Stimulated activated CD4-positive, alpha-beta T cell treated with anti-CD3 and anti-CD28 coated beads, Interleukin-1b, Interleukin-23, amount 100 ng/mL, for 24 hours (primary cell): ENCODE results near the gene RIC1.

Experiments used
- DNase-seq, 4 experiments: peaks; one replicate each; pipeline ENCODE4 v3.0.0-alpha.2; 2020; ENCODE audit warnings: low read depth in 4 of 4, low spot score in 1 of 4

RIC1 gene

DNA sequence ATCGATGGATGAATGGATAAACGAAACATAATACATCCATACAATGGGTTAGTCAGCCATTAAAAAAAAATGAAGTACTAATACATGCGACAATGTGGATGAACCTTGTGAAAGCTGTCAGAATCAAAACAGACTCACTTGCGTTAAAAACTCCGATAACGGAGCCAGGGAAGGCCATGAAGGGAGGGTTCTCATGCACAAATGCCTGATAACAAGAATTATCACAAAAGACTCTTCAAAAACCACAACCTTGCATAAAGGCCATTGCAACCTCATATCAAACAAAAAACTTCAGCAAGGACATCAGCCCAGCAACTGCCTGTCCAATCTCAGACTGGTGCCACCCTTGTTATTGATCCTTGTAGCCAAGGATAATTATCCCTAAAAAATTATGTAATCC is 190.3 kb downstream of the RIC1 start:
- no peak for DNase-seq

DNA sequence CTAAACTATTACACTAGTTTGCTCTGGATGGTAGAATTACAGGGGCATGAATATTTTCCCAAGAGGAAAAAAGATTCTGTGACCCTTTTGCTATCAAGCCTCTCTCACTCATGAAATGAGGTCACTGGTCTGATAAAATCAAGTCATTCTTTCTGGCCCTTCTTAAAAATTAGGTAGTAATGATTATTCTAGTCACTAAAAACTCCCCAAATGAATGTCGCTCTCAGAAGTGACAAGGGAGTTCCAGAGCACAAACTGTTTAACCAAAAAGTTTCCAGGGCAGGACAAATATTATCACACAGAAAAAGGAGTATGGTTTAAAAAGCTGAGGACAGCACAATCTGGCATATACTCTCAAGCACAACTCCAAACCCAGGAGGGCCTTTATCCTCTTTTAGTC is 191.5 kb downstream of the RIC1 start:
- DNase-seq: no peak

DNA sequence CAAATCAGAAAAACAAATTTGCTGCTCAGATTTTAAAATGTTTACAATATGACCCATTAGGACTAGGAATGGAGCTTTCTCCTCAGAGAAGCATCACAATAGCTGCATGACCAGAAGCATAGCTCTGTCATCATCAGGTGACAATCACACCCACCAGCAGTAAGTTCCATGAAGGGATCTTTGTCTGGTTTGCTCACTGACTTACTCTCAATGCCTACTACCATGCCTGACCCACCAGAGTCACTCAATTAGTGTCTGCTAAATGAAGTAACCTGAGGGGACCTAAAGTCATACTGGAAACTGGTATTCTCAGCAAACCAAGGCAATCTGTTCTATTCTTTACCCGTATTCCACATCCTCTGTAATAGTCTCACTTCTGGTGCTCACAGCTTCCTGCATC is 196.3 kb downstream of the RIC1 start:
- no peak for DNase-seq
